Measurements from ENCODE around the gene MRNIP.

MRNIP gene

GRCh38 chr5:179812135-179812825, 46.3 kb downstream of the MRNIP start:
- no peak for TF ChIP-seq POLR2A (IDR thresholded peaks at IDR 0.05; ENCODE audit: low read depth, low read length)
- FAIRE-seq (no peak), DNase-seq (ENCODE audit: insufficient read length, low spot score) (no peak)

- FAIRE-seq = no peak
- peak; percentile 87 for TF ChIP-seq POLR2A (IDR thresholded peaks at IDR 0.05; ENCODE audit: low read depth, low read length)
- DNase-seq (ENCODE audit: insufficient read length, low spot score) = peak; percentile 89
These were observed 52.2 kb downstream of the MRNIP start, which contains the start of gene MGAT4B for GRCh38 chr5:179806250-179807048. Gene MGAT4B (minus strand): TSS chr5:179806866. CDS start chr5:179806583, 283 bp downstream.

GRCh38 chr5:179805529-179806249, 52.9 kb downstream of the MRNIP start:
- DNase-seq (ENCODE audit: insufficient read length, low spot score) (no peak), FAIRE-seq (no peak)
- peak; percentile 14; the same call in 1 of the 2 replicates for TF ChIP-seq POLR2A (IDR thresholded peaks at IDR 0.05; ENCODE audit: low read depth, low read length)

DNA sequence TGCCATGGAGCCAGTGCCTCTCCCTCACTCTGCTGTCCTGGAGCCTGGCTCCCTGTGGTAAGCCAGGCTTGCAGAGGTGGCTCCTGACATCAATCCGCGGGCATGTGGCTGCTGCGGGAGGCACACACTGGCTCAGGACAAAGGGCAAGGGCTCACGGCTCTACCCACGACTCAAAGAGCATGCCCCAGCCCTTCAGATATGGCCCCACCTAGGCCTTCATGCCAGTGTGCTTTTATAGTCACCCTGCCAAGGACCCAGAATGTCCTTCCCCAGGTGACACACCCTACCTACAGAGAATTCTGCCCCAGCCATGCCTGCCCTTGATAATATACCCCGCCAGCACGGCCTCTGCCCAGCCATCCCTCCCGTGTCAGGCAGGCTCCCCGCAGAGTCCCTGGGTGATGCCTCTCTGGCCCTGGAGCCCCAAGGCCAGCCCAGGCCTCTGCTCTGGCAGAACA, 53.5 kb downstream of the MRNIP start:
- DNase-seq (ENCODE audit: insufficient read length, low spot score) = no peak
- TF ChIP-seq POLR2A (IDR thresholded peaks at IDR 0.05; ENCODE audit: low read depth, low read length) = peak; percentile 7; the same call in 1 of the 2 replicates
- no peak for FAIRE-seq

GRCh38 chr5:179804555-179804947, 54.1 kb downstream of the MRNIP start:
- no peak for DNase-seq (ENCODE audit: insufficient read length, low spot score)
- no peak for TF ChIP-seq POLR2A (IDR thresholded peaks at IDR 0.05; ENCODE audit: low read depth, low read length)
- no peak for FAIRE-seq

DNA sequence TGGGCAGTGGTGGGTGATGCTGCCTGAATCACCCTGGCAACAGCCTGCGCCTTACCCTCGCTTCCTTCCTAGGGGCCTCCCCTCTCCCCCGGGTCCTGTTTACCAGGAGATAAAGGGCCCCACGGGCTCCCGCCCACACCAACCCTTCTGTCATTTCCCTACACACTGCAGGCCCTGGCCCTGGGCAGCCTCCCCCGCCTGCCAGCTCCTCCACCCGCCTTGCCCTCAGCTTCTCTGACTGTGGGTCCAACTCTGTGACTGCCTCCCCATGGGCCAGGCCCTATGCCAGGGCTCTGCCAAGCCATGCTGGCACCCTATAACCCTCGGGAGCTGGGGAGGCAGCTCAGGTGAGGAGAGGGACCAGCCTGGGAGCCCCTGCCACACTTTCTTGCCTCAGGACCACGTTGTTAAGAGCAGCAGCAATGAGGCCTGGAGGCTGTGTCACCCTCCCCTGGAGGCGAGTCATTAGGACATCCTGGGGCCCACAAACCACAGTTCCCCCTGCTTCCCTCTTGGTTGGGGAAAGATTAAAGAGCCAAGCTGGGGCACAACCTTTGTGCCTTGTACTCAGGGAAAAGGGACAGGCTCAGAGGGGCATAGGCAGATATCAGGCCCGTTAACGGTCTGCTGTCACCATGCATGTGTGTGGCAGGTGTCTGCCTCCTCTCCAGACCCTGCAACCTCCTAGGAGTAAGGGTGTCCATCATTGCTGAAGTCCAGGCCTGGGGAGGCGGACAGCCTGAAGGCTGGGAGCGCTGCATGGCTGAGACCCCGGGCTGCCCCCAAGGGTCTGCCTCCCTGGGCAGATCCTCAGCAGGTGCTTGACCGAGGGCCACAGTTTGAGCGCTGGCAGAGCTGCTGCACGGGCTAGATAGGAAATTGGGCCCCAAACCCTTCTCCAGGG, 54.7 kb downstream of the MRNIP start:
- TF ChIP-seq POLR2A (IDR thresholded peaks at IDR 0.05; ENCODE audit: low read depth, low read length) = no peak
- FAIRE-seq = no peak
- peak; percentile 88 for DNase-seq (ENCODE audit: insufficient read length, low spot score)

- DNase-seq (ENCODE audit: insufficient read length, low spot score) (no peak), FAIRE-seq (no peak)
- no peak for TF ChIP-seq POLR2A (IDR thresholded peaks at IDR 0.05; ENCODE audit: low read depth, low read length)
These were observed 55.6 kb downstream of the MRNIP start for GRCh38 chr5:179802950-179803562.

DNA sequence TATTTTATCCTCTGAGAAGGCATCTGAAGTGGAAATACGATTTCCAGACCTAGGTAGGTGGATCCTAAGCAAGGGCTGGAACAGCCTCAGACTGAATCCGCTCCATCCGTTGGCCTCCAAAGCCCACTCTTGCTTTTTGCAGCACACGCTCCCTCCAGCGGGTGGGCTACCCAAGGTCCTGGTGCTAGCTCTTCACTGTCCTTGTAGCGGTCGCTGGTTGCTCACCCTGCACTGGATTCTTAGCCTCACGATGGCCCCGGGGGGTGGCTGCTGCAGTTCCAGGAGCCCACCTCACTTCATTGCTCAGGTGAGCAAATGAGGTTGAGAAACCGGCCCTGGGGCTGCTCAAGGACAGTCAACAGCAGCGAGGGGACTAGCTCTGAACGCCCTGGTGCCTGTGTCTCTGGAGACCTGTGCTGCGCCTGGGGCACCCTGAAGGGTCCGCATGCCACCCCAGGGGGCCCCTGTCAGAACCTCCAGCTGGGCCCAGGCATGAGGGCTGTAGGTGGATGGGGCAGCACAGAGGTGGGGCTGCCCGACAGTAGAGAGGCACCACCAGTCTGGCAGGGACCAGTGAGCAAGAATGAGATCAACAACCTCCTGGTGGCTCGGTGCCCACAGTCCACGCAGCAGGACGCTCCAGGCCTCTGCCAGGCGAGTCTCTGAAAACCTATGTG, 56.3 kb downstream of the MRNIP start:
- TF ChIP-seq POLR2A (IDR thresholded peaks at IDR 0.05; ENCODE audit: low read depth, low read length) = no peak
- FAIRE-seq (peak; percentile 66), DNase-seq (ENCODE audit: insufficient read length, low spot score) (peak; percentile 99)

DNA sequence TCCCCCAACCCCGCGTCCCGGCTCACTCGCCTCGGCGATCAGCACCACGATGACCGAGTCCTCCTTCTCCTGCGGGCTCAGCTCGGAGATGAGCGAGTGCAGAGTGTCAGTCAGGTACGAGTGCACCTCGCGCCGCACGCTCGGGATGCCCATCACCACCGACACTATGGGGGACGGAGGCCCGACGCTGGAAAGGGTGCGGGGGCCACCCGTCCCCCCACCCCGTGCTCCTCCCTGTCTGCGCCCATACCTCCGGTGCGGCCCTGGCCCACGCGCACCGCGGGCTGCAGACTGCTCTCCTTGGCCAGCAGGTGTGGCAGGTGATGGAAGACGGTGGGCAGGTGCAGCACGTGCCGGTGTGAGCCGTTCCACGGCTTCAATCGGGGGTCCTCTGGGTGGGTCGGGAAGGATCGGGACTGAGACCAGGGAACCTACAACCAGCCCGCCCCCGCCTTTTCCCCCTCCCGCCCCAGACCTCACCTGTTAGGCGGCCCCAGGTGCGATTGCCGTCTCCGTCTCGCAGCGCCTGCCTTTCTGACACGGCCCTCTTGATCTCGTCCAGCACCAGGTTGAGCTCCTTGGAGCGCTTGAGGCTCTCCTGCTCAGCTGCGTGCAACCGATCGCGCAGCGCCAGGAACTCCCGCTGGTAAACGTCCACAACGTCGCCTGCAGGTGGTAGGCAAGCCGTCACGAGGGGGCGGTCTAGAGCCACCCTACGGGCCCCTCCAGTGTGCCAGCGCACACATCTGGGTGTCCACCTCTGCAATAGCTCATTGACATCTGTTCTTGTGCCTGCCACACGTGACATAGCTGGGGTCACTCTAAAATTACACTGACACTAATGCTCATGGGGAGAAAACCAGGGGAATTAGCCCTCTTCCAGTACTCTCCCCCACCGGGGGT, 57.1 kb downstream of the MRNIP start:
- DNase-seq (ENCODE audit: insufficient read length, low spot score) (no peak), FAIRE-seq (no peak)
- no peak for TF ChIP-seq POLR2A (IDR thresholded peaks at IDR 0.05; ENCODE audit: low read depth, low read length)

- no peak for TF ChIP-seq POLR2A (IDR thresholded peaks at IDR 0.05; ENCODE audit: low read depth, low read length)
- DNase-seq (ENCODE audit: insufficient read length, low spot score) (no peak), FAIRE-seq (no peak)
These were observed 57.9 kb downstream of the MRNIP start for GRCh38 chr5:179800696-179801201.

DNA sequence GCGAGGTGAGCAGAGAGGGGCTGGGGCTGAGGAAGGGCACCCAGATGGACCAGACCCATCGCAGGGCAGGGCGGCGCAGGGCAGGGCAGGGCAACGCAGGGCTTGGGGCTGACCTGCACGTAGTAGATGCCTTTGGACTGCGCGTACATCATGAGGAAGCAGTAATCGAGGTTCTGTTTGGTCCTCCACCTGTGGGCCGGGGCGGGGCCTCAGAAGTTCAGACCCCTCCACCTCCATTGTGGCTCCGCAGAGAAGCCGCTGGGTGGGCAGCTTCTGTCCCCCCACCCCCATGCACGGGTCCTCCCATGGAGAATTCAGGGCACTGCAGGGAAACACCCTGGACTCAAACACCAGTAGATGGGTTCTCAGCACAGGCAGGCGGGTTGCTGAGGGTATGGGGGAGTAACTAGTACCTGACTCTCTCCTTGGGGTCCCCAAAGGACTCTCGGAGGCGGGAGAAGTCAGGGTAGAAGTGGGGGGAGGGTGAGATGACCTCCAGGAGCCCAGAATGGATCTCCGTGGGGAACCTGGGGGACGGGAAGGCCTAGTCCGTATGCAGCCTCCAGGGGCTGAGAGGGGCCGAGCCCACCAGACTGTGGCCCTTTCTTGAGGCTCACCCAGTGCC, 58.4 kb downstream of the MRNIP start:
- FAIRE-seq = no peak
- no peak for TF ChIP-seq POLR2A (IDR thresholded peaks at IDR 0.05; ENCODE audit: low read depth, low read length)

More for the DNA sequence above, 58.4 kb downstream of the MRNIP start:
- DNase-seq (ENCODE audit: insufficient read length, low spot score) = no peak
